Measurements from ENCODE around the gene ZNF254. TPM values are rescaled to one million over a fixed set of nuclear protein-coding genes. Genes with fewer than 3 reads are reported as not detected.

Gene ZNF254
- total and polyA plus RNA-seq, 10 of the 15 experiments (the other 5 are each of a cell fraction or from before 2014, with no cell fraction given): 1.5 to 15.7 (median 8.5) TPM

DNA sequence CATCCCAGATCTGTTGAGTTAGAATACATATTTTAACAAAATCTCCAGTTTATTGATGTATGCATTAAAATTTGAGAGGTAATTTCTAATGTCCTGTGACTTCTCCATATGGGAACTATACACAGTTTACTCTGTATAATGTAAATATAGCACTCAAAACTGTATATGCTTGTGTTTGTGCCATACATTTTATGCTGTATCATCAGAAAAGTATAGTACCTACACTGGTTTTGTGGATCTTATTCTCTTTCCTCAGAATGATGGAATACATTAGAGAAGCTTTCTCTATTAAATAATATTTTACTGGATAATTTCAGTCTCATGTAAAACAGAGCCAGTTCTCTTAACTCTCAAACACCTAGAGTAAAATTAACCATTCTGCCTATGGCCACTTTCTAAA, 53.6 kb downstream of the ZNF254 start:
- Histone ChIP-seq H3K27me3 (replicated peaks in 1 of 2; ENCODE audit: control insufficient read depth in 2 of 2, insufficient read depth in 2 of 2, low read length in 1 of 2) (no peaks in the 10 kb centered on the region), H3K27ac (ENCODE audit: control insufficient read depth, insufficient read depth) (no peak overlapping the region), H3K4me2 (ENCODE audit: control insufficient read depth, insufficient read depth) (no peak overlapping the region), H3K4me1 (ENCODE audit: control insufficient read depth, insufficient read depth, low read length) (no peaks in the 10 kb centered on the region), H3K9ac (ENCODE audit: control insufficient read depth, insufficient read depth, low read length) (no peak overlapping the region), H3K79me2 (ENCODE audit: control insufficient read depth, insufficient read depth, low read length) (no peaks in the 10 kb centered on the region), H3K4me3 (no peak overlapping the region), H3K9me3 (replicated peaks; ENCODE audit: control insufficient read depth, insufficient read depth, low read length) (no peaks in the 10 kb centered on the region; the same call in 2 of the 3 replicates), H3K36me3 (ENCODE audit: control insufficient read depth in 2 of 2, insufficient read depth in 2 of 2, low read length in 1 of 2) (no peaks in the 10 kb centered on the region), H4K20me1 (ENCODE audit: control insufficient read depth, insufficient read depth) (no peaks in the 10 kb centered on the region), H2AFZ (ENCODE audit: control insufficient read depth, low read depth, low read length) (no peak overlapping the region)
- POLR2A ChIA-PET: no interaction called here
- no peak for DNase-seq (ENCODE audit: low read depth, low spot score)
- intact Hi-C loops (cut with micrococcal nuclease; ENCODE audit: unreplicated experiment): no loop called here
- ATAC-seq: no peak
- in situ Hi-C loops (cut with MboI): no loop called here
- no TSS peak for BruUV-seq (replicated peaks)
- CTCF ChIA-PET: no interaction called here
- RAD21 ChIA-PET (ENCODE audit: unreplicated experiment): no interaction called here
- SMC1A ChIA-PET (ENCODE audit: uncharacterized antibody, unreplicated experiment): no interaction called here
- FAIRE-seq: no peak
- TF ChIP-seq SREBF2 (IDR thresholded peaks at IDR 0.05; ENCODE audit: low read length): no peak
- no peak for TF ChIP-seq SKIL (IDR thresholded peaks at IDR 0.05; ENCODE audit: low read depth, poor library complexity, severe bottlenecking)
- no peak for TF ChIP-seq E2F4 (IDR thresholded peaks at IDR 0.05; ENCODE audit: low read depth, low read length)
- TF ChIP-seq GABPA (IDR thresholded peaks at IDR 0.05; ENCODE audit: low read depth): no peak
- TF ChIP-seq NFYB (IDR thresholded peaks at IDR 0.05; ENCODE audit: insufficient read depth, low read depth, low read length): no peak
- no peak for TF ChIP-seq FOXK2 (IDR thresholded peaks at IDR 0.05)
- TF ChIP-seq NR2C2 (IDR thresholded peaks at IDR 0.05; ENCODE audit: borderline replicate concordance, control insufficient read depth, insufficient read length, low read depth): no peak
